Neural cell (in vitro differentiated cells): ENCODE measurements around the gene DNAJC12.

Experiments used
- POLR2AphosphoS5 ChIP-seq: IDR thresholded peaks from 2 replicates; pipeline ENCODE4 v1.6.1; 2012
- TF ChIP-seq, protein P1 (sequence below): fragments of 450-650 bp; IDR thresholded peaks from 2 replicates; pipeline ENCODE4 v1.5.1; 2014; ENCODE audit warnings: antibody characterized with exemption, mild to moderate bottlenecking, moderate library complexity; ENCODE audit not compliant: poor library complexity, severe bottlenecking

DNA sequence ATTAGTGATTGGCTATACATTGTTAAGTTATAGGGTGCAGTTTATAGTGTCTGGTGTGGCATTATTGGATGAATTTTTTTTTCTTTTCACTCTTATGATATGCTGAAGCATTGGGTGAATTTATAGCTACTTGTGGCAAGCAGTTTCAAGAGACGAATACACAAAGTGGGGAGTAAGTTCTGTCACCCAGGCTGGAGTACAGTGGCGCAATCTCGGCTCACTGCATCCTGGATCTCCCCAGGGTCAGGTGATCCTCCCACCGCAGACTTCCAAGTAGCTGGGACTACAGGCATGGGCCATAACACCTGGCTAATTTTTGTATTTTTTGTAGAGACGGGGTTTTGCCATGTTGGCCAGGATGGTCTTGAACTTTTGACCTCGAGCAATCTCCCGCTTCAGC is 40.1 kb upstream of the DNAJC12 start:
- TF ChIP-seq POLR2AphosphoS5: no peak
- TF ChIP-seq, protein P1, sequence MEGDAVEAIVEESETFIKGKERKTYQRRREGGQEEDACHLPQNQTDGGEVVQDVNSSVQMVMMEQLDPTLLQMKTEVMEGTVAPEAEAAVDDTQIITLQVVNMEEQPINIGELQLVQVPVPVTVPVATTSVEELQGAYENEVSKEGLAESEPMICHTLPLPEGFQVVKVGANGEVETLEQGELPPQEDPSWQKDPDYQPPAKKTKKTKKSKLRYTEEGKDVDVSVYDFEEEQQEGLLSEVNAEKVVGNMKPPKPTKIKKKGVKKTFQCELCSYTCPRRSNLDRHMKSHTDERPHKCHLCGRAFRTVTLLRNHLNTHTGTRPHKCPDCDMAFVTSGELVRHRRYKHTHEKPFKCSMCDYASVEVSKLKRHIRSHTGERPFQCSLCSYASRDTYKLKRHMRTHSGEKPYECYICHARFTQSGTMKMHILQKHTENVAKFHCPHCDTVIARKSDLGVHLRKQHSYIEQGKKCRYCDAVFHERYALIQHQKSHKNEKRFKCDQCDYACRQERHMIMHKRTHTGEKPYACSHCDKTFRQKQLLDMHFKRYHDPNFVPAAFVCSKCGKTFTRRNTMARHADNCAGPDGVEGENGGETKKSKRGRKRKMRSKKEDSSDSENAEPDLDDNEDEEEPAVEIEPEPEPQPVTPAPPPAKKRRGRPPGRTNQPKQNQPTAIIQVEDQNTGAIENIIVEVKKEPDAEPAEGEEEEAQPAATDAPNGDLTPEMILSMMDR: no peak
